GM12878 (cell line): ENCODE results near the gene AFTPH. TPM values are rescaled to one million over a fixed set of nuclear protein-coding genes. Genes with fewer than 3 reads are reported as not detected.

Source experiments
- ATAC-seq: fragments of 200-7000 bp; cut with Tn5 transposase; 3 replicates; pipeline ENCODE4 v1.9.1; 2020; ENCODE audit warnings: mild to moderate bottlenecking, moderate library complexity
- BruUV-seq: library from RNA; stranded (reverse); fragments of 400-500 nt; replicated peaks from 2 replicates; lab custom pipeline; 2021; lab: Mats Ljungman, UMichigan
- CTCF ChIA-PET: fragments of 300-600 bp; sonication (Branson Sonifier 250); formaldehyde crosslinking; extraction: SDS; loops from one replicate; lab custom pipeline; 2021; ENCODE audit warnings: inconsistent platforms; lab: Yijun Ruan, JAX
- POLR2A ChIA-PET: fragments of 350-600 bp; formaldehyde crosslinking; extraction: SDS; loops from one replicate; lab custom pipeline; 2021; ENCODE audit warnings: inconsistent platforms; lab: Charles Lee
- RAD21 ChIA-PET: fragments of 300-600 bp; sonication (Branson Sonifier 250); formaldehyde crosslinking; loops from one replicate; lab custom pipeline; 2023; ENCODE audit warnings: antibody characterized with exemption; ENCODE audit not compliant: unreplicated experiment; lab: Charles Lee
- SMC1A ChIA-PET: fragments of 300-600 bp; sonication (Branson Sonifier 250); formaldehyde crosslinking; loops from one replicate; lab custom pipeline; 2023; ENCODE audit not compliant: unreplicated experiment, uncharacterized antibody; lab: Charles Lee
- DNase-seq: peaks from one replicate; pipeline ENCODE4 v3.0.0-alpha.2; 2011; ENCODE audit warnings: low read depth, low spot score
- FAIRE-seq: peaks from 3 replicates; lab custom pipeline; 2011; peaks lifted over from hg19 to GRCh38; lab: Jason Lieb, UNC
- H2AFZ ChIP-seq: 2 replicates; pipeline ENCODE4 v1.6.0; 2011; ENCODE audit warnings: low read depth, low read length, control low read depth; ENCODE audit not compliant: control insufficient read depth
- H3K27ac ChIP-seq: 2 replicates; pipeline ENCODE4 v1.5.1; 2011; ENCODE audit warnings: control low read depth; ENCODE audit not compliant: control insufficient read depth, insufficient read depth
- H3K27me3 ChIP-seq, 2 experiments: replicated peaks in 1 of 2; 2 replicates each; pipeline versions ENCODE4 v1.6.0 to v1.6.1; 2011; ENCODE audit warnings: low read length in 1 of 2; ENCODE audit not compliant: control insufficient read depth in 2 of 2, insufficient read depth in 2 of 2
- H3K36me3 ChIP-seq, 2 experiments: 2 replicates each; pipeline ENCODE4 v1.5.1; 2011; ENCODE audit warnings: low read length in 1 of 2; ENCODE audit not compliant: control insufficient read depth in 2 of 2, insufficient read depth in 2 of 2
- H3K4me1 ChIP-seq: 2 replicates; pipeline ENCODE4 v1.6.1; 2011; ENCODE audit warnings: mild to moderate bottlenecking, low read length, moderate library complexity, mixed read lengths; ENCODE audit not compliant: control insufficient read depth, insufficient read depth
- H3K4me2 ChIP-seq: 2 replicates; pipeline ENCODE4 v1.6.0; 2011; ENCODE audit warnings: control low read depth; ENCODE audit not compliant: control insufficient read depth, insufficient read depth
- H3K4me3 ChIP-seq: fragments of 200-600 bp; sonication (generic); 2 replicates; pipeline ENCODE4 v1.5.1; 2016
- H3K79me2 ChIP-seq: 2 replicates; pipeline ENCODE4 v1.6.0; 2011; ENCODE audit warnings: low read length; ENCODE audit not compliant: control insufficient read depth, insufficient read depth
- H3K9ac ChIP-seq: 2 replicates; pipeline ENCODE4 v1.8.0; 2011; ENCODE audit warnings: low read length, control low read depth, mixed read lengths; ENCODE audit not compliant: control insufficient read depth, insufficient read depth
- H3K9me3 ChIP-seq: replicated peaks from 3 replicates; pipeline ENCODE4 v1.5.1; 2011; ENCODE audit warnings: mild to moderate bottlenecking, low read length; ENCODE audit not compliant: control insufficient read depth, insufficient read depth
- H4K20me1 ChIP-seq: 2 replicates; pipeline ENCODE4 v1.6.0; 2011; ENCODE audit not compliant: control insufficient read depth, insufficient read depth
- ATF2 ChIP-seq: IDR thresholded peaks from 2 replicates; pipeline ENCODE4 v1.6.1; 2012; ENCODE audit warnings: low read length, inconsistent platforms
- BCL3 ChIP-seq: IDR thresholded peaks from 2 replicates; pipeline ENCODE4 v1.6.1; 2011; ENCODE audit warnings: borderline replicate concordance, low read depth, mild to moderate bottlenecking, moderate library complexity, low read length; ENCODE audit not compliant: insufficient read depth, poor library complexity, severe bottlenecking
- FOXK2 ChIP-seq: fragments of 450-650 bp; IDR thresholded peaks from 2 replicates; pipeline ENCODE4 v1.6.1; 2017; ENCODE audit warnings: mild to moderate bottlenecking, moderate library complexity
- KLF5 ChIP-seq: fragments of 450-650 bp; IDR thresholded peaks from 2 replicates; pipeline ENCODE4 v1.6.1; 2014; ENCODE audit warnings: mild to moderate bottlenecking; ENCODE audit not compliant: partially characterized antibody
- MEF2A ChIP-seq: IDR thresholded peaks from 2 replicates; pipeline ENCODE4 v1.6.1; 2011; ENCODE audit warnings: low read depth, mild to moderate bottlenecking, low read length, moderate library complexity; ENCODE audit not compliant: insufficient read depth
- MEF2B ChIP-seq: fragments of 450-650 bp; IDR thresholded peaks from 2 replicates; pipeline ENCODE4 v1.6.1; 2018; ENCODE audit warnings: mild to moderate bottlenecking, moderate library complexity; ENCODE audit not compliant: partially characterized antibody, poor library complexity, severe bottlenecking
- MTA2 ChIP-seq: fragments of 450-650 bp; IDR thresholded peaks from 2 replicates; pipeline ENCODE4 v1.6.1; 2016; ENCODE audit warnings: low read depth, mild to moderate bottlenecking, moderate library complexity
- NFIC ChIP-seq: IDR thresholded peaks from 2 replicates; pipeline ENCODE4 v1.6.1; 2012; ENCODE audit warnings: low read depth, mild to moderate bottlenecking, inconsistent platforms, low read length, moderate library complexity
- NFYA ChIP-seq: IDR thresholded peaks from 2 replicates; pipeline ENCODE4 v1.6.1; 2011; ENCODE audit warnings: low read depth, mild to moderate bottlenecking, low read length, improper control_type of control experiment, borderline replicate concordance
- NRF1 ChIP-seq: conservative IDR thresholded peaks from 2 replicates; pipeline ENCODE4 v1.6.1; 2011; ENCODE audit warnings: mild to moderate bottlenecking, low read depth, low read length, improper control_type of control experiment
- RB1 ChIP-seq: fragments of 450-650 bp; formaldehyde crosslinking; IDR thresholded peaks from 2 replicates; pipeline ENCODE4 v1.6.1; 2017; ENCODE audit warnings: mild to moderate bottlenecking, borderline replicate concordance
- RELA ChIP-seq: fragments of 450-650 bp; IDR thresholded peaks from 2 replicates; pipeline ENCODE4 v1.8.0; 2014; ENCODE audit warnings: borderline replicate concordance; ENCODE audit not compliant: partially characterized antibody
- SIN3A ChIP-seq: IDR thresholded peaks from 2 replicates; pipeline ENCODE4 v1.6.1; 2012; ENCODE audit warnings: low read depth, low read length, improper control_type of control experiment
- SIX5 ChIP-seq: IDR thresholded peaks from 2 replicates; pipeline ENCODE4 v1.6.1; 2011; ENCODE audit warnings: mild to moderate bottlenecking, low read depth, low read length, moderate library complexity; ENCODE audit not compliant: severe bottlenecking
- SKIL ChIP-seq: fragments of 450-650 bp; IDR thresholded peaks from 2 replicates; pipeline ENCODE4 v1.6.1; 2017; ENCODE audit warnings: mild to moderate bottlenecking, low read depth, inconsistent platforms; ENCODE audit not compliant: poor library complexity, severe bottlenecking
- SP1 ChIP-seq: IDR thresholded peaks from one replicate; pipeline ENCODE4 v1.6.1; 2011; ENCODE audit warnings: low read depth, low read length
- SUPT20H ChIP-seq: IDR thresholded peaks from 2 replicates; pipeline ENCODE4 v1.6.1; 2011; ENCODE audit warnings: low read depth, mild to moderate bottlenecking, low read length, moderate library complexity, borderline replicate concordance; ENCODE audit not compliant: control insufficient read depth
- ZNF207 ChIP-seq: fragments of 450-650 bp; IDR thresholded peaks from 2 replicates; pipeline ENCODE4 v1.6.1; 2014; ENCODE audit warnings: antibody characterized with exemption, mild to moderate bottlenecking, borderline replicate concordance
- ZNF217 ChIP-seq: fragments of 450-650 bp; IDR thresholded peaks from 2 replicates; pipeline ENCODE4 v1.6.1; 2017; ENCODE audit warnings: antibody characterized with exemption, mild to moderate bottlenecking
- WGBS: methylation state at CpG from one replicate; pipeline ENCODE4 v1.1.6; 2016; ENCODE audit warnings: low lambda C conversion rate; ENCODE audit not compliant: insufficient replicate concordance, insufficient coverage; ENCODE audit errors: missing lambda C conversion rate; 5-methylcytosine and 5-hydroxymethylcytosine counted together
- in situ Hi-C: fragments of 300-500 bp; cut with MboI; formaldehyde crosslinking; loops from 9 replicates; pipeline ENCODE4 v1.14.3; 2018; ENCODE audit warnings: mixed read lengths
- intact Hi-C: fragments of 100-400 bp; cut with micrococcal nuclease; formaldehyde crosslinking; loops from one replicate; pipeline ENCODE4 v1.14.2; 2022; ENCODE audit not compliant: unreplicated experiment
- polyA plus RNA-seq, 11 experiments: library from polyadenylated mRNA; depleted of rRNA in 4 of 11; unstranded in 6 of 11; stranded (reverse) in 5 of 11; fragments of >200 nt; fragmentation: Nextera tagmentation in 4 of 11; fragmentation: Illumina TruSeq in 1 of 11; extraction: Ambion mirVana in 4 of 11; extraction: Trizol in 1 of 11; gene quantifications; 1 replicate in 1 of 11; 2 replicates in 10 of 11; pipeline versions ENCODE4 v1.2.1 to v1.2.3, GENCODE V29; 2011 to 2016; ENCODE audit warnings: inconsistent platforms in 2 of 11, missing spikeins in 2 of 11, low read depth in 1 of 11
- total RNA-seq, 4 experiments: library from RNA; depleted of rRNA in 3 of 4; stranded (reverse); fragments of >200 nt in 3 of 4; fragmentation: Illumina TruSeq in 1 of 4; extraction: Trizol in 1 of 4; gene quantifications; 2 replicates each; pipeline versions ENCODE4 v1.2.1 to v1.2.3, GENCODE V29; 2013 to 2021

The AFTPH gene
- total and polyA plus RNA-seq, 10 of the 15 experiments (the other 5 are each of a cell fraction or from before 2014, with no cell fraction given), result 25.6 to 77.3 (median 39.5) TPM

GRCh38 chr2:64622443-64623241, 98.5 kb downstream of the AFTPH start:
- ChIA-PET SMC1A (interaction anchor here (1.7 kb wide), 1 partner anchor 12 kb away, joined by 3 read pairs; no protein-coding TSS in a partner anchor), RAD21 (interaction anchor here (1.6 kb wide), 1 partner anchor 14 kb away, joined by 3 read pairs; no protein-coding TSS in a partner anchor), CTCF (no interaction called here), POLR2A (interaction anchor here (0.5 to 1.4 kb wide), 2 partner anchors 15 to 753 kb away, joined by 3 read pairs; no protein-coding TSS in a partner anchor)
- H3K27ac ChIP-seq, result no peak overlapping the region
- no peak overlapping the region for H3K9ac ChIP-seq
- H3K27me3 ChIP-seq, result no peaks in the 10 kb centered on the region
- H3K9me3 ChIP-seq, result no peaks in the 10 kb centered on the region
- H3K4me2 ChIP-seq, result no peak overlapping the region
- ATAC-seq (no peak), FAIRE-seq (no peak), DNase-seq (no peak)
- H3K79me2 ChIP-seq, result no peaks in the 10 kb centered on the region
- peaks cover 8% of the 10 kb centered on the region for H3K4me1 ChIP-seq
- no peaks in the 10 kb centered on the region for H4K20me1 ChIP-seq
- in situ Hi-C loops (no loop called here), intact Hi-C loops (no loop called here)
- no TSS peak for BruUV-seq
- no peak overlapping the region for H3K4me3 ChIP-seq
- no peaks in the 10 kb centered on the region for H3K36me3 ChIP-seq
- no peak for TF ChIP-seq MEF2B
- no peak for TF ChIP-seq MEF2A
- no peak for TF ChIP-seq SKIL
- TF ChIP-seq ATF2, result no peak
- TF ChIP-seq BCL3, result no peak
- no peak for TF ChIP-seq ZNF207
- no peak for TF ChIP-seq SIN3A
- TF ChIP-seq RELA, result no peak
- TF ChIP-seq RB1, result no peak
- no peak for TF ChIP-seq FOXK2
- no peak for TF ChIP-seq KLF5
- no peak for TF ChIP-seq SP1
- no peak for TF ChIP-seq MTA2
- TF ChIP-seq NRF1, result no peak
- TF ChIP-seq SUPT20H, result no peak
- TF ChIP-seq SIX5, result no peak
- TF ChIP-seq NFYA, result no peak
- TF ChIP-seq ZNF217, result no peak
- TF ChIP-seq NFIC, result no peak
- H2AFZ ChIP-seq, result no peak overlapping the region
- 73% methylated on average over 13 of the region's 13 CpGs for WGBS
